SK-N-SH (cell line): Measurements from ENCODE around the gene C19orf47. TPM values are rescaled to one million over a fixed set of nuclear protein-coding genes. Genes with fewer than 3 reads are reported as not detected.
A peak's percentile ranks its signal among the peaks of the same experiment; 100 is the strongest.

ENCODE experiments used
- CTCF ChIA-PET: fragments of 300-600, 350-600 bp; formaldehyde crosslinking; extraction: SDS; loops from one replicate; lab custom pipeline; 2021; lab: Yijun Ruan, JAX
- POLR2A ChIA-PET: fragments of 350-600 bp; sonication (Branson Sonifier 250); formaldehyde crosslinking; extraction: SDS; loops from one replicate; lab custom pipeline; 2020; ENCODE audit warnings: antibody characterized with exemption, inconsistent platforms; lab: Yijun Ruan, JAX
- DNase-seq: peaks from one replicate; pipeline ENCODE4 v3.0.0; 2012
- H2AFZ ChIP-seq: fragments of 200-600 bp; sonication (generic); 2 replicates; pipeline ENCODE4 v1.8.1; 2016; ENCODE audit warnings: antibody characterized with exemption, mild to moderate bottlenecking, low read depth
- H3F3A ChIP-seq: fragments of 200-600 bp; sonication (generic); replicated peaks from 2 replicates; pipeline ENCODE3; 2016; ENCODE audit warnings: antibody characterized with exemption, mild to moderate bottlenecking; ENCODE audit not compliant: insufficient read depth
- H3K27ac ChIP-seq, 2 experiments: fragments of 200-500 bp in 1 of 2; fragments of 200-600 bp in 1 of 2; sonication (Bioruptor generic) in 1 of 2; sonication (generic), shearing (Covaris generic) in 1 of 2; 2 replicates each; pipeline versions ENCODE4 v1.5.1 to v1.6.1; 2014 to 2016; ENCODE audit warnings: low read depth in 2 of 2, inconsistent platforms in 1 of 2, low read length in 1 of 2, mild to moderate bottlenecking in 1 of 2, mixed read lengths in 1 of 2
- H3K27me3 ChIP-seq: fragments of 200-600 bp; sonication (generic), shearing (Covaris generic); 2 replicates; pipeline ENCODE4 v1.6.1; 2016; ENCODE audit warnings: mixed run types; ENCODE audit not compliant: insufficient read depth
- H3K36me3 ChIP-seq, 2 experiments: fragments of 200-500 bp in 1 of 2; fragments of 200-600 bp in 1 of 2; sonication (Bioruptor generic) in 1 of 2; sonication (generic) in 1 of 2; replicated peaks in 1 of 2; 2 replicates each; pipeline versions ENCODE3 to v1.5.1; 2014 to 2016; ENCODE audit warnings: low read length in 1 of 2, mild to moderate bottlenecking in 1 of 2; ENCODE audit not compliant: insufficient read depth in 2 of 2, control insufficient read depth in 1 of 2
- H3K4me1 ChIP-seq, 2 experiments: fragments of 200-500 bp in 1 of 2; fragments of 200-600 bp in 1 of 2; sonication (Bioruptor generic) in 1 of 2; sonication (generic), shearing (Covaris generic) in 1 of 2; 2 replicates each; pipeline versions ENCODE4 v1.5.1 to v1.6.1; 2014 to 2016; ENCODE audit warnings: low read depth in 1 of 2, low read length in 1 of 2, mixed run types in 1 of 2; ENCODE audit not compliant: insufficient read depth in 2 of 2, control insufficient read depth in 1 of 2
- H3K4me2 ChIP-seq: fragments of 200-600 bp; sonication (generic), shearing (Covaris generic); 2 replicates; pipeline ENCODE4 v1.6.1; 2017; ENCODE audit warnings: mixed run types
- H3K4me3 ChIP-seq, 2 experiments: fragments of 200-500 bp in 1 of 2; fragments of 200-600 bp in 1 of 2; sonication (Bioruptor generic) in 1 of 2; sonication (generic), shearing (Covaris generic) in 1 of 2; 2 replicates each; pipeline versions ENCODE4 v1.5.1 to v1.8.1; 2014 to 2016; ENCODE audit warnings: low read depth in 2 of 2, inconsistent platforms in 1 of 2, low read length in 1 of 2, mild to moderate bottlenecking in 1 of 2, mixed read lengths in 1 of 2, moderate library complexity in 1 of 2
- H3K79me2 ChIP-seq: fragments of 200-600 bp; sonication (generic); 2 replicates; pipeline ENCODE4 v1.8.1; 2017; ENCODE audit warnings: mild to moderate bottlenecking; ENCODE audit not compliant: insufficient read depth
- H3K9ac ChIP-seq: fragments of 200-600 bp; sonication (generic); 2 replicates; pipeline ENCODE4 v1.6.1; 2017; ENCODE audit warnings: mixed run types
- H3K9me2 ChIP-seq: fragments of 200-600 bp; sonication (generic); 2 replicates; pipeline ENCODE4 v1.6.1; 2017; ENCODE audit warnings: mixed run types
- H3K9me3 ChIP-seq: fragments of 200-600 bp; sonication (generic); 2 replicates; pipeline ENCODE4 v1.6.1; 2017; ENCODE audit warnings: mixed run types, mild to moderate bottlenecking, moderate library complexity
- H4K20me1 ChIP-seq: fragments of 200-600 bp; sonication (generic); 2 replicates; pipeline ENCODE4 v1.6.1; 2017; ENCODE audit warnings: mild to moderate bottlenecking, mixed run types; ENCODE audit not compliant: insufficient read depth
- ELF1 ChIP-seq: IDR thresholded peaks from 2 replicates; pipeline ENCODE4 v1.4.0; 2012
- EP300 ChIP-seq, 2 experiments: IDR thresholded peaks; 2 replicates each; pipeline versions ENCODE4 v1.4.0 to v1.6.1; 2012; ENCODE audit warnings: borderline replicate concordance in 1 of 2, low read depth in 1 of 2, low read length in 1 of 2
- GABPA ChIP-seq: IDR thresholded peaks from 2 replicates; pipeline ENCODE4 v1.4.0; 2012; ENCODE audit warnings: low read depth, mild to moderate bottlenecking
- GATA2 ChIP-seq: sonication (generic); formaldehyde crosslinking; IDR thresholded peaks from 2 replicates; pipeline ENCODE4 v1.5.0; 2020; ENCODE audit warnings: mild to moderate bottlenecking, missing genetic modification reagents
- MXI1 ChIP-seq: IDR thresholded peaks from 2 replicates; pipeline ENCODE4 v1.6.1; 2012; ENCODE audit warnings: mild to moderate bottlenecking, low read depth, low read length, improper control_type of control experiment
- RAD21 ChIP-seq: IDR thresholded peaks from 2 replicates; pipeline ENCODE4 v1.6.1; 2012; ENCODE audit warnings: mild to moderate bottlenecking, low read length
- RCOR1 ChIP-seq: fragments of 150-350 bp; IDR thresholded peaks from 2 replicates; pipeline ENCODE4 v1.6.1; 2017; ENCODE audit warnings: antibody characterized with exemption, low read length
- RFX5 ChIP-seq: IDR thresholded peaks from 2 replicates; pipeline ENCODE4 v1.6.1; 2012; ENCODE audit warnings: mild to moderate bottlenecking, improper control_type of control experiment, low read length
- RXRA ChIP-seq: IDR thresholded peaks from 2 replicates; pipeline ENCODE4 v1.4.0; 2012; ENCODE audit warnings: low read depth, mild to moderate bottlenecking, borderline replicate concordance
- SIN3A ChIP-seq: IDR thresholded peaks from 2 replicates; pipeline ENCODE4 v1.6.1; 2012; ENCODE audit warnings: low read depth, mild to moderate bottlenecking, low read length, moderate library complexity, borderline replicate concordance
- SMC3 ChIP-seq: IDR thresholded peaks from 2 replicates; pipeline ENCODE4 v1.6.1; 2012; ENCODE audit warnings: low read depth, low read length, improper control_type of control experiment
- YY1 ChIP-seq: IDR thresholded peaks from 2 replicates; pipeline ENCODE4 v1.4.0; 2012; ENCODE audit warnings: low read depth, mild to moderate bottlenecking
- whole genome bisulfite sequencing: methylation state at CpG from one replicate; pipeline ENCODE4 v1.1.6; 2017; ENCODE audit warnings: low lambda C conversion rate; 5-methylcytosine and 5-hydroxymethylcytosine counted together
- polyA plus RNA-seq, 3 experiments: library from polyadenylated mRNA; depleted of rRNA; stranded (reverse); fragments of >200 nt; gene quantifications; 2 replicates each; pipeline ENCODE4 v1.2.3, GENCODE V29; 2012
- TF ChIP-seq, protein P1 (sequence below): fragments of 150-350 bp; IDR thresholded peaks from 2 replicates; pipeline ENCODE4 v1.6.1; 2016; ENCODE audit warnings: mild to moderate bottlenecking, low read depth, low read length
- TF ChIP-seq, protein P2 (sequence below): fragments of 200-600 bp; sonication (generic); IDR thresholded peaks from 2 replicates; pipeline ENCODE4 v1.6.1; 2017; ENCODE audit warnings: antibody characterized with exemption, mild to moderate bottlenecking, moderate library complexity
- TF ChIP-seq, protein P3 (sequence below): IDR thresholded peaks from 2 replicates; pipeline ENCODE4 v1.4.0; 2012; ENCODE audit warnings: low read depth, borderline replicate concordance
- TF ChIP-seq, protein P4 (sequence below): IDR thresholded peaks from 2 replicates; pipeline ENCODE4; 2012

C19orf47 gene
- polyA plus RNA-seq, 1 of the 3 experiments (the other 2 are of a cell fraction), result 17.2 TPM

DNA sequence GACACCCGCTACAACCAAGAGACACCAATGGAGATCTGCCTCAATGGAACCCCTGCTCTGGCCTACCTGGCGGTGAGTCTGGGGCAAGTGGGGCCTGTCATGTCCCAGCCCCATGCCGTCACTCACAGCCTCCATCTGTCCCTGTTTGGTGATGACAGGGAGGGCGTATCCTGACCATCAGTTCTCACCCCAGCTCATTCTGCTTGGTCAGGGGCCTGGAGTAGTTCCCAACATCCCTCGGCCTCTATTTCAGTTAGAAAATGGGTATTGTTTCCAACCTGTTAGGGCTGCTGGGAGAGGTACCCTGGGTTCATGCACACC is 23.6 kb upstream of the C19orf47 start:
- Histone ChIP-seq H3K9ac (no peak overlapping the region), H3K9me3 (no peaks in the 10 kb centered on the region), H3K27me3 (no peaks in the 10 kb centered on the region), H3K4me1 (peaks cover 0 to 3% of the 10 kb centered on the region in 2 experiments; a peak in 1 of 4 replicates), H3K36me3 (peaks cover 22 to 25% of the 10 kb centered on the region in 2 experiments), H3F3A (no peaks in the 10 kb centered on the region), H4K20me1 (no peaks in the 10 kb centered on the region), H3K79me2 (no peaks in the 10 kb centered on the region), H3K4me3 (no peak overlapping the region), H2AFZ (no peak overlapping the region), H3K9me2 (no peaks in the 10 kb centered on the region), H3K27ac (no peak overlapping the region), H3K4me2 (no peak overlapping the region)
- ChIA-PET POLR2A (interaction anchor here (0.7 kb wide), 1 partner anchor 8 kb away, joined by 4 read pairs; no protein-coding TSS in a partner anchor), CTCF (interaction anchor here (0.9 kb wide), 1 partner anchor 49 kb away, joined by 4 read pairs; no protein-coding TSS in a partner anchor)
- TF ChIP-seq, protein P1, sequence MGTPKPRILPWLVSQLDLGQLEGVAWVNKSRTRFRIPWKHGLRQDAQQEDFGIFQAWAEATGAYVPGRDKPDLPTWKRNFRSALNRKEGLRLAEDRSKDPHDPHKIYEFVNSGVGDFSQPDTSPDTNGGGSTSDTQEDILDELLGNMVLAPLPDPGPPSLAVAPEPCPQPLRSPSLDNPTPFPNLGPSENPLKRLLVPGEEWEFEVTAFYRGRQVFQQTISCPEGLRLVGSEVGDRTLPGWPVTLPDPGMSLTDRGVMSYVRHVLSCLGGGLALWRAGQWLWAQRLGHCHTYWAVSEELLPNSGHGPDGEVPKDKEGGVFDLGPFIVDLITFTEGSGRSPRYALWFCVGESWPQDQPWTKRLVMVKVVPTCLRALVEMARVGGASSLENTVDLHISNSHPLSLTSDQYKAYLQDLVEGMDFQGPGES, result no peak
- TF ChIP-seq YY1, result no peak
- 100% methylated on average over 4 of the region's 5 CpGs for WGBS
- no peak for DNase-seq

DNA sequence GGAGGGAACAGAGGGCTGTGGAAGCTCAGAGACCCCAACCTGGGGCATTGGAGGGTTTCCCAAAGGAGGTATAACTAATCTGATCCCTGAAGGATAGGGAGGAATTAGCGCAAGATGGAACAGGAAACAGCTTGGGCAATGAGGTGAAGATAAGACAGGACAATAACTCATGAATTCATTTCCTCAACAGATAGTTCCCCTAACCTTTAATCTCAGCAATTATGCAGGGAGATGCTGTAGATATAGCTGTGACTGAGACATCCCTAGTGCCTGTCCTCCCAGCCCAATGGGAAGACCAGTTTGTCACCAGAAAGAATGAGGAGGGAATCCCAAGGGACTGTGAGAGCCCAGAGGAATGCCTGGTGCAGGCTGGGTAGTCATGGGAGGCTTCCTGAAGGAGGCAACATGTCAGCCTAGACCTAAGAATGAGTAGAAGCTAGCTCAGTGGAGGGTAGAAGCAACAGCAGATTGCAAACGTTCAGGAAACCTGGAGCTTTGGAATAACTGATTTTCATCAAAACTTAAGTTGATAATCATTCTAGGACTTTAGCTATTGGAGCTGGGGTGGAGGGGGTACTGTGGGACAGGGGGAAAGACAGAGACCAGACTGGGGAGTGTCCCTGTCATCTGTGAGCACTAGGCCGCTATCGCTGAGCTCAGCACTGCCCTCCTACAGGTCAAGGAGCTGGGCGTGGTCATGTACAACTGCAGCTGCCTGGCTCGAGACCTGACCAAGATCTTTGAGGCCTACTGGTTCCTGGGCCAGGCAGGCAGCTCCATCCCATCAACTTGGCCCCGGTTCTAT is 23.0 kb upstream of the C19orf47 start:
- no peaks in the 10 kb centered on the region for H3K9me2 ChIP-seq
- H3K4me2 ChIP-seq, result no peak overlapping the region
- ChIA-PET POLR2A (interaction anchor here (0.7 kb wide), 1 partner anchor 9 kb away, joined by 4 read pairs; no protein-coding TSS in a partner anchor), CTCF (interaction anchor here (0.9 to 1.5 kb wide), 2 partner anchors 50 to 66 kb away, joined by 3 to 4 read pairs; no protein-coding TSS in a partner anchor)
- H3K79me2 ChIP-seq, result peaks cover 5% of the 10 kb centered on the region; the same call in 1 of the 2 replicates
- H3K4me1 ChIP-seq, result peaks cover 0 to 8% of the 10 kb centered on the region in 2 experiments; a peak in 1 of 4 replicates
- 91% methylated on average over 4 of the region's 7 CpGs for WGBS
- H3K4me3 ChIP-seq, result no peak overlapping the region
- peaks cover 17 to 25% of the 10 kb centered on the region in 2 experiments for H3K36me3 ChIP-seq
- no peaks in the 10 kb centered on the region for H4K20me1 ChIP-seq
- H3F3A ChIP-seq, result no peaks in the 10 kb centered on the region
- no peak overlapping the region for H2AFZ ChIP-seq
- H3K9ac ChIP-seq, result no peak overlapping the region
- no peaks in the 10 kb centered on the region for H3K27me3 ChIP-seq
- no peaks in the 10 kb centered on the region for H3K9me3 ChIP-seq
- peak; percentile 10 for DNase-seq
- no peak overlapping the region for H3K27ac ChIP-seq
- TF ChIP-seq SIN3A, result no peak
- TF ChIP-seq RXRA, result no peak
- TF ChIP-seq GATA2 (CRISPR knock-in tag), result no peak
- TF ChIP-seq, protein P2, sequence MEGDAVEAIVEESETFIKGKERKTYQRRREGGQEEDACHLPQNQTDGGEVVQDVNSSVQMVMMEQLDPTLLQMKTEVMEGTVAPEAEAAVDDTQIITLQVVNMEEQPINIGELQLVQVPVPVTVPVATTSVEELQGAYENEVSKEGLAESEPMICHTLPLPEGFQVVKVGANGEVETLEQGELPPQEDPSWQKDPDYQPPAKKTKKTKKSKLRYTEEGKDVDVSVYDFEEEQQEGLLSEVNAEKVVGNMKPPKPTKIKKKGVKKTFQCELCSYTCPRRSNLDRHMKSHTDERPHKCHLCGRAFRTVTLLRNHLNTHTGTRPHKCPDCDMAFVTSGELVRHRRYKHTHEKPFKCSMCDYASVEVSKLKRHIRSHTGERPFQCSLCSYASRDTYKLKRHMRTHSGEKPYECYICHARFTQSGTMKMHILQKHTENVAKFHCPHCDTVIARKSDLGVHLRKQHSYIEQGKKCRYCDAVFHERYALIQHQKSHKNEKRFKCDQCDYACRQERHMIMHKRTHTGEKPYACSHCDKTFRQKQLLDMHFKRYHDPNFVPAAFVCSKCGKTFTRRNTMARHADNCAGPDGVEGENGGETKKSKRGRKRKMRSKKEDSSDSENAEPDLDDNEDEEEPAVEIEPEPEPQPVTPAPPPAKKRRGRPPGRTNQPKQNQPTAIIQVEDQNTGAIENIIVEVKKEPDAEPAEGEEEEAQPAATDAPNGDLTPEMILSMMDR, result no peak
- TF ChIP-seq EP300 (IDR thresholded peaks at IDR 0.05; ENCODE audit: borderline replicate concordance in 1 of 2, low read depth in 1 of 2, low read length in 1 of 2), result no peak
- no peak for TF ChIP-seq GABPA
- TF ChIP-seq, protein P1, result no peak
- TF ChIP-seq MXI1, result no peak
- no peak for TF ChIP-seq RFX5
- TF ChIP-seq, protein P3, sequence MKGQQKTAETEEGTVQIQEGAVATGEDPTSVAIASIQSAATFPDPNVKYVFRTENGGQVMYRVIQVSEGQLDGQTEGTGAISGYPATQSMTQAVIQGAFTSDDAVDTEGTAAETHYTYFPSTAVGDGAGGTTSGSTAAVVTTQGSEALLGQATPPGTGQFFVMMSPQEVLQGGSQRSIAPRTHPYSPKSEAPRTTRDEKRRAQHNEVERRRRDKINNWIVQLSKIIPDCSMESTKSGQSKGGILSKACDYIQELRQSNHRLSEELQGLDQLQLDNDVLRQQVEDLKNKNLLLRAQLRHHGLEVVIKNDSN, result no peak
- no peak for TF ChIP-seq ELF1
- TF ChIP-seq RCOR1, result no peak
- TF ChIP-seq SMC3, result no peak
- no peak for TF ChIP-seq RAD21
- TF ChIP-seq YY1, result no peak
- TF ChIP-seq, protein P4, sequence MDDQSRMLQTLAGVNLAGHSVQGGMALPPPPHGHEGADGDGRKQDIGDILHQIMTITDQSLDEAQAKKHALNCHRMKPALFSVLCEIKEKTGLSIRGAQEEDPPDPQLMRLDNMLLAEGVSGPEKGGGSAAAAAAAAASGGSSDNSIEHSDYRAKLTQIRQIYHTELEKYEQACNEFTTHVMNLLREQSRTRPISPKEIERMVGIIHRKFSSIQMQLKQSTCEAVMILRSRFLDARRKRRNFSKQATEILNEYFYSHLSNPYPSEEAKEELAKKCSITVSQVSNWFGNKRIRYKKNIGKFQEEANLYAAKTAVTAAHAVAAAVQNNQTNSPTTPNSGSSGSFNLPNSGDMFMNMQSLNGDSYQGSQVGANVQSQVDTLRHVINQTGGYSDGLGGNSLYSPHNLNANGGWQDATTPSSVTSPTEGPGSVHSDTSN, result no peak
